Lower lobe of right lung (tissue), 2 donors: ENCODE measurements around the gene RAB35. TPM values are rescaled to one million over a fixed set of nuclear protein-coding genes. Genes with fewer than 3 reads are reported as not detected.

ENCODE experiments used
- ATAC-seq, 2 donors: fragments of 200-7000 bp; cut with Tn5 transposase; one replicate each; pipeline ENCODE4 v1.9.1; 2020 to 2022; ENCODE audit warnings: mild to moderate bottlenecking in 2 of 2, moderate library complexity in 2 of 2
- DNase-seq: peaks from one replicate; pipeline ENCODE4 v3.0.0-alpha.2; 2020
- H3K27ac ChIP-seq: fragments of 200-600 bp; one replicate; pipeline ENCODE4 v1.8.0; 2022
- H3K27me3 ChIP-seq: fragments of 200-600 bp; one replicate; pipeline ENCODE4 v1.8.0; 2022; ENCODE audit warnings: low read depth
- H3K36me3 ChIP-seq: fragments of 200-600 bp; one replicate; pipeline ENCODE4 v1.8.0; 2022; ENCODE audit warnings: mild to moderate bottlenecking
- H3K4me1 ChIP-seq: fragments of 200-600 bp; one replicate; pipeline ENCODE4 v1.8.0; 2022
- H3K4me3 ChIP-seq: fragments of 200-600 bp; one replicate; pipeline ENCODE4 v1.8.0; 2022; ENCODE audit warnings: mild to moderate bottlenecking
- H3K9me3 ChIP-seq: fragments of 200-600 bp; one replicate; pipeline ENCODE4 v1.8.0; 2022
- intact Hi-C: fragments of 100-400 bp; cut with DNase I; formaldehyde crosslinking; loops from one replicate; pipeline ENCODE4 v1.11.0; 2022
- total RNA-seq: library from RNA; stranded (reverse); fragmentation: NEBNext Ultra II Directional; extraction: Animal tissue kit (Norgen Biotek cat#: 25700); gene quantifications from one replicate; pipeline ENCODE4 v1.2.1, GENCODE V29; 2021
- TF ChIP-seq, protein P1 (sequence below): fragments of 200-600 bp; IDR thresholded peaks from one replicate; pipeline ENCODE4 v1.8.0; 2022; ENCODE audit warnings: antibody characterized with exemption, mild to moderate bottlenecking
- donor health status: DM: no; HTN: yes; CAD: no; lungs with severe emphysema.

The RAB35 gene
- total RNA-seq, 1 donor from 2014 or later, result 48.2 TPM

DNA sequence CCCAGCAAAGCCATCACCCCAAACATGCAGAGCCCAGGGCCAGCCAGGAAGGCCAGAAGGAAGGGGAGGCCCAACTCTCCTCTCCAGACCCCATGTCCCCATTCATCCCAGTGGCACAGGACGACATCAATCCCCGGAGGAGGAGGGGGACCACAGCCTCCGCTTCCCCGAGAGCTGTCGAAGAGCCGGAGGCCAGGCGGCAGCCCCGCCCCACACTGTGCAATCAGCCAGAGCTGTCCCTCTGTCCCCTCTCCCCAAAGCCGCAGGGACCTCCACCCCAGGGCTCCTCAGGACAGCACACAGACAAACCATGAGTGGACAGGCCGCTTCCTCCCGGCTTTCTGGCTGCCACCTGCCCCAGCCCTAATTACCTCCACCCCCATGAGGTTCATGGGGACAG lies 16.8 kb downstream of the RAB35 start:
- intact Hi-C loops, result no loop called here
- H3K4me3 ChIP-seq, result no peak overlapping the region
- H3K27me3 ChIP-seq, result no peaks in the 10 kb centered on the region
- peaks cover 92% of the 10 kb centered on the region for H3K36me3 ChIP-seq
- ATAC-seq (no peak), DNase-seq (no peak)
- H3K27ac ChIP-seq, result no peak overlapping the region
- TF ChIP-seq, protein P1, sequence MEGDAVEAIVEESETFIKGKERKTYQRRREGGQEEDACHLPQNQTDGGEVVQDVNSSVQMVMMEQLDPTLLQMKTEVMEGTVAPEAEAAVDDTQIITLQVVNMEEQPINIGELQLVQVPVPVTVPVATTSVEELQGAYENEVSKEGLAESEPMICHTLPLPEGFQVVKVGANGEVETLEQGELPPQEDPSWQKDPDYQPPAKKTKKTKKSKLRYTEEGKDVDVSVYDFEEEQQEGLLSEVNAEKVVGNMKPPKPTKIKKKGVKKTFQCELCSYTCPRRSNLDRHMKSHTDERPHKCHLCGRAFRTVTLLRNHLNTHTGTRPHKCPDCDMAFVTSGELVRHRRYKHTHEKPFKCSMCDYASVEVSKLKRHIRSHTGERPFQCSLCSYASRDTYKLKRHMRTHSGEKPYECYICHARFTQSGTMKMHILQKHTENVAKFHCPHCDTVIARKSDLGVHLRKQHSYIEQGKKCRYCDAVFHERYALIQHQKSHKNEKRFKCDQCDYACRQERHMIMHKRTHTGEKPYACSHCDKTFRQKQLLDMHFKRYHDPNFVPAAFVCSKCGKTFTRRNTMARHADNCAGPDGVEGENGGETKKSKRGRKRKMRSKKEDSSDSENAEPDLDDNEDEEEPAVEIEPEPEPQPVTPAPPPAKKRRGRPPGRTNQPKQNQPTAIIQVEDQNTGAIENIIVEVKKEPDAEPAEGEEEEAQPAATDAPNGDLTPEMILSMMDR, result no peak
- H3K4me1 ChIP-seq, result peaks cover 30% of the 10 kb centered on the region
- H3K9me3 ChIP-seq, result no peaks in the 10 kb centered on the region

- no peak overlapping the region for H3K4me3 ChIP-seq
- H3K36me3 ChIP-seq, result peaks cover 93% of the 10 kb centered on the region
- H3K27me3 ChIP-seq, result no peaks in the 10 kb centered on the region
- DNase-seq (no peak), ATAC-seq (no peak)
- TF ChIP-seq, protein P1, result no peak
- H3K9me3 ChIP-seq, result no peaks in the 10 kb centered on the region
- H3K27ac ChIP-seq, result no peak overlapping the region
- peaks cover 30% of the 10 kb centered on the region for H3K4me1 ChIP-seq
- intact Hi-C loops, result no loop called here
Observed at GRCh38 chr12:120098756-120099470, 17.6 kb downstream of the RAB35 start.

DNA sequence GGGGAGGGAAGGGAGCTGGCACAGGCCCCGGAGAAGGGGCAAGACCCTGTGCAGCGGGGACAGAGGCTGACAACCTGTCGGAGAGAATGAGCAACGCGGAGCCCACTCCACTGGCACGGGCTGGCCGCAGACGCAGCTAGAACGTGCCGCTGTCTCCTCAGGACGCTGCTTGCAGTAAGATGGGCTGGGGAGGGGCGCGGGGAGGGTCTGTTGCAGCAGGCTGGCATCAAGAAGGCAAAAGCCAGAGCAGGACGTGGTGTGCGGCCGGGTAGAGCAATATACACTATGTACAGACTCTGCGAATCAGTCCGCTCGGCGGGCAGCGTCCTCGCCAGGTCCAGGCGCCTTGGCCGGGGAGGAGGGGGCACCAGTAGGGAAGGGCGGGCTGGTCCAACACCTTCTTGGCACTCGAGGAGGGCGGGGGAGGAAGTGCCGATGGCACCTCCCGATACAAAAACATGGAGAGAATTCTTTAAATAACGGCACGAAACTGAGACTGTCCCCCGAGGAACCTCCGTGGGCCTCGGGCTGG lies 19.8 kb downstream of the RAB35 start:
- no peaks in the 10 kb centered on the region for H3K27me3 ChIP-seq
- intact Hi-C loops, result no loop called here
- peaks cover 19% of the 10 kb centered on the region for H3K4me1 ChIP-seq
- H3K36me3 ChIP-seq, result peaks cover 87% of the 10 kb centered on the region
- H3K4me3 ChIP-seq, result no peak overlapping the region
- DNase-seq (no peak), ATAC-seq (no peak)
- TF ChIP-seq, protein P1, result no peak
- no peaks in the 10 kb centered on the region for H3K9me3 ChIP-seq
- no peak overlapping the region for H3K27ac ChIP-seq

DNA sequence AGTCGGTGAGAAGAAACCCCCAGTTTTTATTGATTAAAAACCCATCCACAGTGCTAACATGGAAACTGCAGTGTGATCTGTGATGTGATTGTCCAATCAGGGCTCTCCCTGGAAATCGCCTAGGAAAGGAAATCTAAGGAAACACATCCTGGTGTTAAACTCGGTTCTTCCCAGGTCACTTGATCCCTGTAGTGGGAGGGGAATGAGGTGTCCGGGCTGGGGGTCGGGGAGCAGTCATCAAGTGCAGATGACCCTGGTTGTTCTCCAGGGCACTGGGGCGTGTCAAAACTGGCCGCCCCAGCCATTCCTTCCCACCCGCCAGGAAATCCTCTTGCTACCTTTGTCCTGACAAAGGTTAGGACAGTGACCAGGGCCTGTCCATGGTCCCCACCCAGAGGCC lies 20.8 kb downstream of the RAB35 start:
- Histone ChIP-seq H3K4me1 (peaks cover 9% of the 10 kb centered on the region), H3K27me3 (no peaks in the 10 kb centered on the region), H3K9me3 (no peaks in the 10 kb centered on the region), H3K27ac (no peak overlapping the region), H3K36me3 (peaks cover 81% of the 10 kb centered on the region), H3K4me3 (no peak overlapping the region)
- TF ChIP-seq, protein P1, result no peak
- ATAC-seq (no peak), DNase-seq (no peak)
- intact Hi-C loops, result no loop called here

GRCh38 chr12:120095331-120095730 lies 21.2 kb downstream of the RAB35 start:
- H3K27me3 ChIP-seq, result no peaks in the 10 kb centered on the region
- H3K36me3 ChIP-seq, result peaks cover 77% of the 10 kb centered on the region
- H3K4me1 ChIP-seq, result peaks cover 5% of the 10 kb centered on the region
- DNase-seq, result no peak
- no peak for ATAC-seq
- H3K27ac ChIP-seq, result no peak overlapping the region
- H3K9me3 ChIP-seq, result no peaks in the 10 kb centered on the region
- TF ChIP-seq, protein P1, result no peak
- H3K4me3 ChIP-seq, result no peak overlapping the region
- intact Hi-C loops, result no loop called here
